Lung (tissue), 12 donors: ENCODE results near the gene OSBPL2. TPM values are rescaled to one million over a fixed set of nuclear protein-coding genes. Genes with fewer than 3 reads are reported as not detected.

Source experiments
- ATAC-seq: fragments of 200-7000 bp; cut with Tn5 transposase; one replicate; pipeline ENCODE4 v1.9.1; 2020; ENCODE audit warnings: moderate number of reproducible peaks; ENCODE audit not compliant: insufficient read depth, low FRiP score
- DNase-seq, 3 donors: peaks; one replicate each; pipeline ENCODE4 v3.0.0-alpha.2; 2013 to 2017
- H3K27ac ChIP-seq, 2 donors: one replicate each; pipeline ENCODE4 v1.5.1; 2013; ENCODE audit warnings: mild to moderate bottlenecking in 2 of 2, moderate library complexity in 2 of 2, control low read depth in 1 of 2, inconsistent platforms in 1 of 2, low read depth in 1 of 2, low read length in 1 of 2
- H3K27me3 ChIP-seq, 3 donors: one replicate each; pipeline ENCODE4 v1.5.1; 2013; ENCODE audit warnings: low read length in 2 of 3; ENCODE audit not compliant: control insufficient read depth in 3 of 3, insufficient read depth in 3 of 3
- H3K36me3 ChIP-seq, 4 donors: one replicate each; pipeline ENCODE4 v1.5.1; 2013; ENCODE audit warnings: low read length in 4 of 4, mild to moderate bottlenecking in 1 of 4, moderate library complexity in 1 of 4; ENCODE audit not compliant: control insufficient read depth in 4 of 4, insufficient read depth in 4 of 4
- H3K4me1 ChIP-seq, 5 donors: one replicate each; pipeline ENCODE4 v1.5.1; 2013; ENCODE audit warnings: low read length in 5 of 5, mild to moderate bottlenecking in 2 of 5, moderate library complexity in 1 of 5; ENCODE audit not compliant: control insufficient read depth in 5 of 5, insufficient read depth in 5 of 5
- H3K4me3 ChIP-seq: one replicate; pipeline ENCODE4 v1.5.1; 2013; ENCODE audit warnings: mild to moderate bottlenecking, control low read depth, moderate library complexity
- H3K9ac ChIP-seq, 2 donors: one replicate each; pipeline ENCODE4 v1.5.1; 2013; ENCODE audit warnings: low read length in 2 of 2, control low read depth in 1 of 2; ENCODE audit not compliant: insufficient read depth in 1 of 2
- H3K9me3 ChIP-seq, 4 donors: one replicate each; pipeline ENCODE4 v1.5.1; 2013; ENCODE audit warnings: low read length in 3 of 4, mild to moderate bottlenecking in 1 of 4, moderate library complexity in 1 of 4; ENCODE audit not compliant: control insufficient read depth in 4 of 4, insufficient read depth in 3 of 4
- CTCF ChIP-seq: IDR thresholded peaks from 2 replicates; pipeline ENCODE4 v1.5.1; 2012; ENCODE audit warnings: mild to moderate bottlenecking; ENCODE audit errors: control extremely low read depth, extremely low read depth
- WGBS, 2 donors: extraction: QIAGEN DNeasy Blood & Tissue Kit; methylation state at CpG; one replicate each; pipeline ENCODE4 v1.1.7; 2013; 5-methylcytosine and 5-hydroxymethylcytosine counted together
- polyA plus RNA-seq, 2 donors: library from polyadenylated mRNA; stranded (reverse); fragments of 200-250 nt; gene quantifications; one replicate each; pipeline ENCODE4 v1.2.1, GENCODE V29; 2013
- total RNA-seq, 2 donors: library from RNA; depleted of rRNA in 1 of 2; stranded (reverse); fragments of >200 nt in 1 of 2; gene quantifications; one replicate each; pipeline ENCODE4 v1.2.1, GENCODE V29; 2014 to 2021
- donor health status: control.
- donor health status: control.
- donor health status: Bipolar disorder and iron deficiency.
- donor health status: healthy.
- donor health status: DM: yes; HTN: yes; CAD: no.

Gene OSBPL2
- total and polyA plus RNA-seq, 4 donors: 13.2 to 48.0 (median 27.7) TPM

- DNase-seq (no peak), ATAC-seq (no peak)
- Histone ChIP-seq H3K27ac (no peak overlapping the region), H3K27me3 (peaks cover 0 to 13% (median 2%) of the 10 kb centered on the region in 3 donors), H3K9ac (no peak overlapping the region), H3K36me3 (no peaks in the 10 kb centered on the region), H3K4me1 (peaks cover 0 to 2% (median 0%) of the 10 kb centered on the region in 5 donors), H3K4me3 (no peak overlapping the region), H3K9me3 (peaks cover 0 to 4% (median 0%) of the 10 kb centered on the region in 4 donors)
- 32 to 65% methylated on average over 4 of the region's 4 CpGs for WGBS, 2 donors
- no peak for TF ChIP-seq CTCF
Measured at GRCh38 chr20:62229667-62230066, 8.7 kb upstream of the OSBPL2 start.

GRCh38 chr20:62230276-62230675 lies 8.0 kb upstream of the OSBPL2 start:
- Histone ChIP-seq H3K9ac (no peak overlapping the region), H3K27me3 (peaks cover 0 to 8% (median 2%) of the 10 kb centered on the region in 3 donors), H3K9me3 (peaks cover 0 to 4% (median 0%) of the 10 kb centered on the region in 4 donors), H3K4me3 (no peak overlapping the region), H3K36me3 (no peaks in the 10 kb centered on the region), H3K27ac (no peak overlapping the region), H3K4me1 (peaks cover 0 to 4% (median 0%) of the 10 kb centered on the region in 5 donors)
- ATAC-seq (no peak), DNase-seq (no peak)
- TF ChIP-seq CTCF: no peak
- 95 to 98% methylated on average over 2 of the region's 2 CpGs for WGBS, 2 donors

DNA sequence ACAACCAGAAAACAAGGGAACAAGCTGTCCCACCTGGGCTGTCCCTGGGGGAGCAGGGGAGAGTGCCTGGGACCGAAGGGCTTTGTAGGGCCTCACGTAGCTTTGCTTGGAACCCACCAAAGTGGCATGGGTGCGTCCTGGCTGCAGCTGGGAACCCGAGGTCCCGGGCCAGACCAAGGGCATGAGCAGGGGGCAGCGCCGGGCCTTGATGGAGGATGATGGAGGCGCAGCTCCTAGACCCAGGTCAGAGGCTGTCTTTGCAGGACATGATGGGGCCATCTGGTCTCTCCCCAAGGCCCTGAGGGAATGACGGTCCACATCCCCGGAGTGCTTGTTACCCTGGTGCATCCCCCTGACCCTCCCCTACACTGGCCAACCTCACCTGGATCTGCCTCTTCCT lies 7.6 kb upstream of the OSBPL2 start:
- Histone ChIP-seq H3K27ac (no peak overlapping the region), H3K4me1 (peaks cover 0 to 5% (median 0%) of the 10 kb centered on the region in 5 donors), H3K9me3 (peaks cover 0 to 4% (median 0%) of the 10 kb centered on the region in 4 donors), H3K4me3 (no peak overlapping the region), H3K9ac (no peak overlapping the region), H3K27me3 (peaks cover 0 to 3% (median 2%) of the 10 kb centered on the region in 3 donors), H3K36me3 (no peaks in the 10 kb centered on the region)
- 90% methylated on average over 10 of the region's 10 CpGs for WGBS, 2 donors
- ATAC-seq (no peak), DNase-seq (no peak)
- no peak for TF ChIP-seq CTCF

DNA sequence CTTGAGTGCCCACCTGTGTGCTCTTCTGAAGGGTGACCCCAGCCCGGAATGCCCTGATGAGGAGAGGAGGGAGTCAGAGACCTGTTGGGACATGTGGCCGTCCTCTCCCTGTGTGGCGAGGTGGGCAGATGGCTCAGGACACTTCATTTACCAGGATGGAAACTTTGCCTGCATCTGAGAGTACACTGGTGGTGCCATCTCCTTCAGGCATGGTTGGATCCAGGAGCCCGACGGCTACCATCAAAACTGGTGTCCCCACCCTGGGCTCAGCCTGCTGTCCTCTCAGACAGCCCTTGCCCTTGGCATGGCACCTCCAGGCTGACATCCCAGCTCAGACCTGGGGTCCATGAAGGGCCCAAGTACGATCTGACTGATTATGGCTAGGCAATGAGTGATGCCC lies 7.0 kb upstream of the OSBPL2 start:
- no peak for ATAC-seq
- Histone ChIP-seq H3K4me1 (peaks cover 0 to 8% (median under 1%) of the 10 kb centered on the region in 5 donors), H3K36me3 (no peaks in the 10 kb centered on the region), H3K27ac (no peak overlapping the region), H3K9me3 (peaks cover 0 to 4% (median 0%) of the 10 kb centered on the region in 4 donors), H3K4me3 (no peak overlapping the region), H3K9ac (no peak overlapping the region), H3K27me3 (peaks cover 0 to 2% (median 0%) of the 10 kb centered on the region in 3 donors)
- 92 to 93% methylated on average over 6 of the region's 6 CpGs for WGBS, 2 donors
- DNase-seq: no peak
- TF ChIP-seq CTCF: no peak
